Neuronal stem cell (in vitro differentiated cells): Measurements from ENCODE around the gene BMP2.

Experiments
- DNase-seq: peaks from one replicate; pipeline ENCODE4 v3.0.0-alpha.2; 2013; ENCODE audit warnings: low spot score
- H2AFZ ChIP-seq: one replicate; pipeline ENCODE4 v1.6.1; 2013; ENCODE audit warnings: mild to moderate bottlenecking, low read length, inconsistent platforms
- H2AK5ac ChIP-seq: 2 replicates; pipeline ENCODE4 v1.6.1; 2013; ENCODE audit warnings: low read depth, mild to moderate bottlenecking, inconsistent platforms, low read length, moderate library complexity, mixed read lengths
- H2BK120ac ChIP-seq: 2 replicates; pipeline ENCODE4 v1.6.1; 2013; ENCODE audit warnings: low read depth, mild to moderate bottlenecking, inconsistent platforms, low read length, moderate library complexity, mixed read lengths
- H2BK12ac ChIP-seq: one replicate; pipeline ENCODE4 v1.6.1; 2013; ENCODE audit warnings: low read length, inconsistent platforms
- H2BK15ac ChIP-seq: 2 replicates; pipeline ENCODE4 v1.6.1; 2013; ENCODE audit warnings: mild to moderate bottlenecking, low read length, inconsistent platforms, mixed read lengths
- H2BK5ac ChIP-seq: one replicate; pipeline ENCODE4 v1.6.1; 2013; ENCODE audit warnings: inconsistent platforms, mild to moderate bottlenecking, low read length, moderate library complexity
- H3K14ac ChIP-seq: one replicate; pipeline ENCODE4 v1.6.1; 2013; ENCODE audit warnings: low read length, inconsistent platforms
- H3K18ac ChIP-seq: 2 replicates; pipeline ENCODE4 v1.6.1; 2013; ENCODE audit warnings: low read length, inconsistent platforms
- H3K23ac ChIP-seq: 2 replicates; pipeline ENCODE4 v1.6.1; 2013; ENCODE audit warnings: low read depth, mild to moderate bottlenecking, mixed read lengths, low read length, inconsistent platforms; ENCODE audit not compliant: poor library complexity
- H3K27ac ChIP-seq: replicated peaks from 3 replicates; pipeline ENCODE4 v1.5.1; 2013; ENCODE audit warnings: low read length, inconsistent platforms
- H3K27me3 ChIP-seq, 3 experiments: 2 replicates each; pipeline ENCODE4 v1.6.1; 2013; ENCODE audit warnings: low read length in 3 of 3, mild to moderate bottlenecking in 2 of 3, inconsistent platforms in 1 of 3, low read depth in 1 of 3, mixed read lengths in 1 of 3, moderate library complexity in 1 of 3; ENCODE audit not compliant: control insufficient read depth in 3 of 3, insufficient read depth in 3 of 3
- H3K36me3 ChIP-seq, 2 donors: replicated peaks in 1 of 2; 2 replicates each; pipeline ENCODE4 v1.6.1; 2013; ENCODE audit warnings: low read length in 2 of 2; ENCODE audit not compliant: control insufficient read depth in 2 of 2, insufficient read depth in 2 of 2
- H3K4ac ChIP-seq: 2 replicates; pipeline ENCODE4 v1.6.1; 2013; ENCODE audit warnings: inconsistent platforms, mild to moderate bottlenecking, low read length, moderate library complexity
- H3K4me1 ChIP-seq, 2 donors: 1 replicate in 1 of 2; 2 replicates in 1 of 2; pipeline ENCODE4 v1.6.1; 2013; ENCODE audit warnings: low read length in 2 of 2, low read depth in 1 of 2; ENCODE audit not compliant: control insufficient read depth in 2 of 2, insufficient read depth in 1 of 2
- H3K4me2 ChIP-seq: one replicate; pipeline ENCODE4 v1.6.1; 2013; ENCODE audit warnings: mild to moderate bottlenecking, low read length, inconsistent platforms; ENCODE audit not compliant: insufficient read depth, poor library complexity, severe bottlenecking
- H3K4me3 ChIP-seq, 2 donors: 2 replicates each; pipeline ENCODE4 v1.5.1; 2013; ENCODE audit warnings: low read length in 2 of 2, mild to moderate bottlenecking in 2 of 2, inconsistent platforms in 1 of 2, moderate library complexity in 1 of 2
- H3K79me1 ChIP-seq: one replicate; pipeline ENCODE4 v1.6.1; 2013; ENCODE audit warnings: low read depth, mild to moderate bottlenecking, inconsistent platforms, low read length, moderate library complexity
- H3K9ac ChIP-seq: one replicate; pipeline ENCODE4 v1.6.1; 2013; ENCODE audit warnings: mild to moderate bottlenecking, low read depth, low read length, inconsistent platforms; ENCODE audit not compliant: poor library complexity
- H3K9me3 ChIP-seq, 2 donors: replicated peaks in 1 of 2; 2 replicates each; pipeline versions ENCODE3 to v1.6.1; 2013; ENCODE audit warnings: low read length in 2 of 2, mild to moderate bottlenecking in 2 of 2, inconsistent platforms in 1 of 2, low read depth in 1 of 2, mixed read lengths in 1 of 2, moderate library complexity in 1 of 2; ENCODE audit not compliant: control insufficient read depth in 2 of 2, insufficient read depth in 1 of 2
- H4K8ac ChIP-seq: one replicate; pipeline ENCODE4 v1.6.1; 2013; ENCODE audit warnings: low read depth, mild to moderate bottlenecking, inconsistent platforms, low read length, moderate library complexity
- H4K91ac ChIP-seq: one replicate; pipeline ENCODE4 v1.6.1; 2013; ENCODE audit warnings: low read length, low read depth, mild to moderate bottlenecking, inconsistent platforms; ENCODE audit not compliant: poor library complexity
- WGBS, 2 donors: extraction: QIAGEN DNeasy Blood & Tissue Kit; methylation state at CpG; one replicate each; pipeline ENCODE4 v1.1.7; 2013; ENCODE audit warnings: missing lambda C conversion rate in 2 of 2, mixed read lengths in 1 of 2; ENCODE audit not compliant: insufficient read length in 2 of 2, insufficient replicate concordance in 1 of 2; ENCODE audit errors: extremely low coverage in 2 of 2; 5-methylcytosine and 5-hydroxymethylcytosine counted together

BMP2 gene

GRCh38 chr20:6744805-6745204 lies 22.7 kb upstream of the BMP2 start:
- Histone ChIP-seq H3K23ac (no peak overlapping the region), H2BK5ac (no peak overlapping the region), H3K4me1 (no peaks in the 10 kb centered on the region), H3K36me3 (no peaks in the 10 kb centered on the region), H4K91ac (no peak overlapping the region), H3K4ac (no peak overlapping the region), H3K4me3 (no peak overlapping the region), H2AK5ac (no peak overlapping the region), H4K8ac (no peak overlapping the region), H2BK120ac (no peak overlapping the region), H3K79me1 (no peaks in the 10 kb centered on the region), H3K9ac (no peak overlapping the region), H2AFZ (no peak overlapping the region), H3K4me2 (no peak overlapping the region), H3K14ac (no peak overlapping the region), H2BK15ac (no peak overlapping the region), H3K9me3 (no peaks in the 10 kb centered on the region), H3K27me3 (no peaks in the 10 kb centered on the region), H3K18ac (no peak overlapping the region), H3K27ac (no peak overlapping the region), H2BK12ac (no peak overlapping the region)
- no peak for DNase-seq
- WGBS, 2 donors: no CpG with 5 or more reads among the region's 4 CpGs

GRCh38 chr20:6746901-6747609 lies 20.4 kb upstream of the BMP2 start:
- no peak overlapping the region for H2BK5ac ChIP-seq
- no peak overlapping the region for H3K4me2 ChIP-seq
- H3K27me3 ChIP-seq: no peaks in the 10 kb centered on the region
- H2AFZ ChIP-seq: no peak overlapping the region
- no peak for DNase-seq
- no CpG with 5 or more reads among the region's 6 CpGs for WGBS, 2 donors
- H2AK5ac ChIP-seq: no peak overlapping the region
- no peak overlapping the region for H3K14ac ChIP-seq
- H3K4ac ChIP-seq: no peak overlapping the region
- H3K4me3 ChIP-seq: no peak overlapping the region
- H4K91ac ChIP-seq: no peak overlapping the region
- H3K23ac ChIP-seq: no peak overlapping the region
- no peak overlapping the region for H2BK12ac ChIP-seq
- H3K4me1 ChIP-seq: no peaks in the 10 kb centered on the region
- H2BK120ac ChIP-seq: no peak overlapping the region
- no peak overlapping the region for H2BK15ac ChIP-seq
- H3K9me3 ChIP-seq: no peaks in the 10 kb centered on the region
- no peak overlapping the region for H3K9ac ChIP-seq
- no peak overlapping the region for H3K27ac ChIP-seq
- no peak overlapping the region for H3K18ac ChIP-seq
- H4K8ac ChIP-seq: no peak overlapping the region
- no peaks in the 10 kb centered on the region for H3K79me1 ChIP-seq
- H3K36me3 ChIP-seq: no peaks in the 10 kb centered on the region

DNA sequence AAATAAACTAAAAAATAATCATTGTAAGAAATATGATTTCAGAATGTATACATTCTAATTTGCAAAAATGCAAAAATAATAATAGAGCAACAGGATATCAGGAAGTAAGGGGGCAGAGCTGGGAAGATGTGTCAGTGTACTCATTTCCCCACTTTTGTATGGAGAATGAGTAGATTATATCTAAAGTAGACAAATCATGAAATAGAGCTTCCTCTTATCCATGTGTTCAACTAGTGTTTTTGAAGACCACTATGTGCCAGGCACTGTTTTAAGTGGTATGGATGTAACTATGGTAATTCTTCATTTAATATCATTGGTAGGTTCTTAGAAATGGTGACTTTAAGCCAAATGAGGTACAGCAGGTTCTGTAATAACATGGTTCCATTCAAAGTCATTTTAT lies 17.0 kb upstream of the BMP2 start:
- no peak overlapping the region for H2BK120ac ChIP-seq
- H4K91ac ChIP-seq: no peak overlapping the region
- H3K4me1 ChIP-seq: no peaks in the 10 kb centered on the region
- H3K36me3 ChIP-seq: no peaks in the 10 kb centered on the region
- H3K27ac ChIP-seq: no peak overlapping the region
- H2AFZ ChIP-seq: no peak overlapping the region
- H2AK5ac ChIP-seq: no peak overlapping the region
- no peak overlapping the region for H3K4me2 ChIP-seq
- H3K79me1 ChIP-seq: no peaks in the 10 kb centered on the region
- H3K4ac ChIP-seq: no peak overlapping the region
- no peak overlapping the region for H2BK5ac ChIP-seq
- no peak overlapping the region for H2BK12ac ChIP-seq
- H3K9me3 ChIP-seq: no peaks in the 10 kb centered on the region
- no peak overlapping the region for H2BK15ac ChIP-seq
- H3K4me3 ChIP-seq: no peak overlapping the region
- no peak for DNase-seq
- no peak overlapping the region for H3K23ac ChIP-seq
- no peak overlapping the region for H4K8ac ChIP-seq
- H3K18ac ChIP-seq: no peak overlapping the region
- no peak overlapping the region for H3K14ac ChIP-seq
- no peak overlapping the region for H3K9ac ChIP-seq
- no peaks in the 10 kb centered on the region for H3K27me3 ChIP-seq

DNA sequence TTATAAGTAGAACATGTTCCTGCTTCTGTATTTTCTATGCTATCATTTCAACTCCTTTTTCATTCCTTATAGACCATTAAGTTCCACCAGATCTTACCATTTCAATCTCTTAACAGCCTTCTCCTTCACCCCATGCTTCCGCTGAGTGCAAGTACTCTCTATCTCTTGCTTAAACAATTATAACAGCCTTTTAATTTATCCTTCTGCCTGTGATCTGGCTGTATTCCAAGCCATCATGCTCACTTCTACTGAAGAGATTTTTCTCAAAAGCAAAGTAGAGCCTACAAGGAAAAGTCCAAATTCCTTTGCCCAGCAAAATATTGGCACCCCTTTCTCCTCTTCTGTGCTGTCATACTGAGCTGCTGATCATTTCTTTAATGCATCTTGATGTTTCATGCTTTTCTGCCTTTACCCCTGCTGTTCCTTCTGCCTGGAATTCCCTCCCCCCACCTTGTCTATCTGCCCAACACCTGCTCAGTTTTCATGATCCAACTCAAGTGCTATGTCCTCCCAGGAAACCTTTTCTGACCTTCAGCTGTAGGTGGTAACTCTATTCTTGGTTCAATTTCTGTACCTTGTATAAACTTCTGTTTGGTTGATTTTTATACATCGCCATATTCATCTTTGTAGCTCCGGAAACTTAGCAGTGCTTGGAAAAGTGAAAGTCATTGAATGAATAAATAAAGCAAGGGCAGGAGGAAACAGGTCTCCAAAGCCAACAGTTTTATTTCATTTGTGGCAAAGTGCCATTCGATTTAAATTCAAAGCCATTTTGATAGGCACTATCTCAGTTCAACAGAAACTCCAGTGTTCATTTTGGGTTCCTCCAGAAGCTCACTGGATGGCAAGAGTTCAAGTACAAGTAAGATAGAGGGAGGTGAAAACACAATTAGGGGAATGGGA lies 10.5 kb upstream of the BMP2 start:
- Histone ChIP-seq H3K9me3 (no peaks in the 10 kb centered on the region), H2BK12ac (no peak overlapping the region), H4K8ac (no peak overlapping the region), H2BK15ac (no peak overlapping the region), H3K4ac (no peak overlapping the region), H3K14ac (no peak overlapping the region), H3K36me3 (no peaks in the 10 kb centered on the region), H3K9ac (no peak overlapping the region), H2AK5ac (no peak overlapping the region), H3K4me3 (no peak overlapping the region), H3K79me1 (no peaks in the 10 kb centered on the region), H2BK120ac (no peak overlapping the region), H2BK5ac (no peak overlapping the region), H4K91ac (no peak overlapping the region), H2AFZ (no peak overlapping the region), H3K23ac (no peak overlapping the region), H3K18ac (no peak overlapping the region), H3K4me2 (no peak overlapping the region), H3K4me1 (no peaks in the 10 kb centered on the region), H3K27me3 (no peaks in the 10 kb centered on the region), H3K27ac (no peak overlapping the region)
- no CpG with 5 or more reads among the region's 4 CpGs for WGBS, 2 donors
- no peak for DNase-seq
